ENCODE results near the gene RBM10. TPM values are rescaled to one million over a fixed set of nuclear protein-coding genes. Genes with fewer than 3 reads are reported as not detected.
A peak's percentile ranks its signal among the peaks of the same experiment; 100 is the strongest.

The RBM10 gene
- total RNA-seq, 1 experiment from 2014 or later: 52.3 TPM

DNA sequence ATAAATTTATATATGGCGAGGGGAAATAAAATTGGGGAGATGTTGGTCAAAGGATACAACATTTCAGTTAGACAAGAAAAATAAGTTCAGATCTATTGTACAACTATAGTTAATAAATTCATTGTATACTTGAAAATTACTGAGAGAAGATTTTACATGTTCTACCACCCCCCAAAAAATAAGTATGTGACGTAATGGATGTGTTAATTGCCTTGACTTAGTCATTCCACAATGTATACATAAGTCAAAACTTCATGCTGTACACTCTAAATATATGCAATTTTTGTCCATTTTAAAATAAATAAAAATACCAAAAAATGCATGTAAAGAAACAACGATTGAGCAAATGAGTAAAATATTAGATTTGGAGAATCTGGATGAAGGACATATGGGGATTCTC is 89.6 kb downstream of the RBM10 start:
- H3K4me1 ChIP-seq: no peaks in the 10 kb centered on the region
- H3K4me3 ChIP-seq: peak overlapping the region; percentile 90
- DNase-seq: no peak
- no peaks in the 10 kb centered on the region for H3K27me3 ChIP-seq
- peak overlapping the region; percentile 96 for H3K27ac ChIP-seq
- H3K9me3 ChIP-seq (replicated peaks): no peaks in the 10 kb centered on the region
- H3K36me3 ChIP-seq: no peaks in the 10 kb centered on the region

DNA sequence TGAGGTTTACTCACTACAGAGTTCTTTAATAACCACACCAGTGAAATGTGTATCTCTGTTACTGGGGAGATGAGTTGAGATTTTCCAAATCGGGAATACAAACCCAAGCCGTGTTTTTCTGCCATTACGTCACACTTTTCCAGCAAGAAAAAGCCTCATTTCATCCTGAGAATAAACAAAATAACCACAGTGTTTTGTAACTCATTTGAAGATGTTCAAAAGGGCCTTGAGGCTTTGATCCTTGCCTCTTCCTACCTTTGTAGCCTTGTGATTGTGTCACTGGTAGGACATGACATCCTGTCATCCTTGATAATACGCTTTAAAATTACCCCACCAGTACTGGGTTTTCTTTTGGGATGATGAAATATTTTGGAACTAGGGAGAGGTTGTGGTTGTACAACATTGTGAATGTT is 90.7 kb downstream of the RBM10 start:
- Histone ChIP-seq H3K9me3 (replicated peaks) (no peaks in the 10 kb centered on the region), H3K27me3 (no peaks in the 10 kb centered on the region), H3K4me1 (no peaks in the 10 kb centered on the region), H3K27ac (no peak overlapping the region), H3K4me3 (no peak overlapping the region), H3K36me3 (no peaks in the 10 kb centered on the region)
- DNase-seq: no peak

Other genes starting within 250 kb of the RBM10 start
- gene JADE3, start 232.8 kb upstream of the RBM10 start, total RNA-seq (2014; rRNA removed; shearing (Covaris generic)): 4.5 and 5.5 TPM in 2 replicates
- not detected in 2 replicates for gene RGN, start 66.8 kb upstream of the RBM10 start, total RNA-seq (2014; rRNA removed; shearing (Covaris generic))
- gene NDUFB11, start 519 bp upstream of the RBM10 start, total RNA-seq (2014; rRNA removed; shearing (Covaris generic)): 92.7 and 122 TPM in 2 replicates
- 152 and 158 TPM in 2 replicates for gene UBA1, start 48.6 kb downstream of the RBM10 start, total RNA-seq (2014; rRNA removed; shearing (Covaris generic))
- gene CDK16, start 73.5 kb downstream of the RBM10 start, total RNA-seq (2014; rRNA removed; shearing (Covaris generic)): 68.5 and 71.8 TPM in 2 replicates
- gene USP11, start 87.8 kb downstream of the RBM10 start, total RNA-seq (2014; rRNA removed; shearing (Covaris generic)): 51.0 and 53.4 TPM in 2 replicates
- not detected in 2 replicates for gene ZNF157, start 225.4 kb downstream of the RBM10 start, total RNA-seq (2014; rRNA removed; shearing (Covaris generic))